GM15510 (cell line): ENCODE data around the gene RINT1.

Experiments used
- POLR2A ChIP-seq: IDR thresholded peaks from 3 replicates; pipeline ENCODE4 v1.6.1; 2011; ENCODE audit warnings: borderline replicate concordance; ENCODE audit not compliant: insufficient read length; ENCODE audit errors: extremely low read depth

RINT1 gene

DNA sequence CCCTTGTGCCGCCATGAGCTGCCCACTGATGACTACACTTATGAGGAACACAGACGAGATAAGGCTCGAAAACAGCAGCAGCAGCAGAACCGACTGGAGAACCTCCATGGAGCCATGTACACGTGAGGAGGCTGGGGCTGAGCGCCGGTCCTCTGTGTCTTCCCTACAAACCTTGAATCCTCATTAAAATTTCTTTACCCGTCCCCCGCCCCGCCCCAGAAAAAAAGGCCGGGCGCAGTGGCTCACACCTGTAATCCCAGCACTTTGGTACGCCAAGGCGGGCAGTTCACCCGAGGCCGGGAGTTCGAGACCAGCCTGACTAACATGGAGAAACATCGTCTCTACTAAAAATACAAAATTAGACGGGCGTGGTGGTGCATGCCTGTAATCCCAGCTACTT, 1.5 kb upstream of the RINT1 start:
- no peak for TF ChIP-seq POLR2A

DNA sequence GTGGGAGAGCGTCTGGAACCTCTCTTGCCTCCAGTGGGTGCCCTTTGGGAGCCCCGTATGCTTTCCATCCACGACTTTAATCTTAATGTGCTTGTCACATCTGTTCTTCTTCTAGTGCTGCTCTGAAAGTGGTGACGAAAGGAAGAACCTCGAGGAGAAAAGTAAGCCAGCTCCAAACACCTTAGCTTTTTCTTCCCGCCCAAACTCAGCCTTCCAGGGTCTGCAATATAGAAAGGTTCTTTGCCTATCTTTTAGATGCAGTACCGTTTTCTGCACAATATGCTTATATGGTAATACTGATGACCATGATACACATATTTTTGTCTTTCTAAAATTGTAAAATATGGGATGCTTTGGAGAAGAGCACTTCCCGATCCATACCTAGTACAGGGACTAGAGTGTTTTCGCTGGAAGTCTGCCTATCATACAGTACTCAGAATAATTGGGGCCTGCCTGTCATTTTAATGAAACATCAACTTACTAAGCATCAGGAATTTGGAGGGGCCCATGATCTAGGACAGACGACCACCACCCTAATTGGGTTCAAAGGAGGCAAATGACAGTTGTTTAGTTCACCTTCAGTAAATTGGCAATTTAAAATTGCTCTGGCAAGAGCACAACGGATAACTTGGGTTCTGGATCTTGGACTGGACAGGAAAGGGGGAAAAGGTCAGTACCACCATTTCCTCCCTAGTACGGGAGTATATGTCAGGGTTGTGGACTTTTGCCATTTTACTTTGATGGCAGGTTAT, 884 bp downstream of the RINT1 start:
- no peak for TF ChIP-seq POLR2A

DNA sequence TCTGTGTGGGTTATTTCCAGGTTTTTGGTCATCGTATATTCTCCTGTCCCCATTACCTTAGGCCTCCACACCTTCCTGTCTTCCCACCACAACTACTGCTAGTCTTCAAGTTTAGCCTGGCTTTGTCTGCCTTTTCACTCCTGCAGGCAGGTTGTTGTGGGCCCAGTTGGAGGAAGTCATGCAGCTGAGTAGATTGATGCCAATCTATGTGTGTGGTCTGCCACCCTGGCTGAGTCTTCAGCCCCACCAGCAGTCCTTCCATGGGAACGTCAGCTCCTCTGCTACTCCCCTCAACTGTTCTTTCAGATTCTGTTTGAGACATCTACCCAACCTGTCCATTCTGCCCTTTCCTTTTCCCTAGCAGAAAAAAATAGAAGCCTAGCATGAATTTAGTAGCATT, 6.3 kb downstream of the RINT1 start:
- no peak for TF ChIP-seq POLR2A

- no peak for TF ChIP-seq POLR2A
Measured at GRCh38 chr7:105559926-105560325, 27.9 kb downstream of the RINT1 start.

GRCh38 chr7:105565190-105565589, 33.2 kb downstream of the RINT1 start:
- TF ChIP-seq POLR2A, result no peak

- no peak for TF ChIP-seq POLR2A
Measured at GRCh38 chr7:105567024-105567423, 35.0 kb downstream of the RINT1 start.

DNA sequence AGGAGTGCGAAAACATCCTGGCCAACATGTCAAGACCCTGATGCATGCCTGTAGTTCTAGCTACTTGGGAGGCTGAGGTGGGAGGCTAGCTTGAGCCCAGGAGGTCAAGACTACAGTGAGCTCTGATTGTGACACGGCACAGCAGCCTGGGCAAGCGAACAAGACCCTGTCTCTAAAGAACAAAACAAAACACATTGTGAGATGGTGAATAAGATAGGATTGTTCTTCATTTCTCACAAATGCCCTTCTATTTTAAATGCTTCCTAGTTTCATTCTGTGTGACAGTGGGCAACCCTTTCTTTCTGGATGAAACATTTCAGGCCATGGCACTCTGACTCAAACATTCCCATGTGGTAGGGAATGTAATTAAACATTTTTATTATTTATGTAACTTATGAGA, 35.8 kb downstream of the RINT1 start:
- no peak for TF ChIP-seq POLR2A

GRCh38 chr7:105571891-105572290, 39.9 kb downstream of the RINT1 start:
- no peak for TF ChIP-seq POLR2A

GRCh38 chr7:105577251-105577650, 45.2 kb downstream of the RINT1 start:
- no peak for TF ChIP-seq POLR2A

DNA sequence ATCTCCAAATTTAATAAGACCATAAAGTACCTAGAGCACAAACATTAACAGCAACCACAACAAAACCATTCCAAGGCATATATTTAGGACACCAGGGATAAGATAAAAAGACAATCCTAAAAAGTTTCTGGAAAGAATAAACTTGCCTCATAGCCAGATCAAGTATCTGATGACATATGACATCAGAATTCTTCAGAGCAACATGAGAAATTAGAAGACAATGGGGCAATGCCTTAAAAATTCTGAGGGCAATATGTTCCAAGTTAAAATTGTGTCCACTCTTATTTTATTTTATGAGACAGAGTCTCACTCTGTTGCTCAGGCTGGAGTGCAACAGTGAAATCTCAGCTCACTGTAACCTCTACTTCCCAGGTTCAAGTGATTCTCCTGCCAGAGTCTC, 46.5 kb downstream of the RINT1 start:
- no peak for TF ChIP-seq POLR2A

- no peak for TF ChIP-seq POLR2A
Measured at GRCh38 chr7:105580022-105580740, 48.2 kb downstream of the RINT1 start.

DNA sequence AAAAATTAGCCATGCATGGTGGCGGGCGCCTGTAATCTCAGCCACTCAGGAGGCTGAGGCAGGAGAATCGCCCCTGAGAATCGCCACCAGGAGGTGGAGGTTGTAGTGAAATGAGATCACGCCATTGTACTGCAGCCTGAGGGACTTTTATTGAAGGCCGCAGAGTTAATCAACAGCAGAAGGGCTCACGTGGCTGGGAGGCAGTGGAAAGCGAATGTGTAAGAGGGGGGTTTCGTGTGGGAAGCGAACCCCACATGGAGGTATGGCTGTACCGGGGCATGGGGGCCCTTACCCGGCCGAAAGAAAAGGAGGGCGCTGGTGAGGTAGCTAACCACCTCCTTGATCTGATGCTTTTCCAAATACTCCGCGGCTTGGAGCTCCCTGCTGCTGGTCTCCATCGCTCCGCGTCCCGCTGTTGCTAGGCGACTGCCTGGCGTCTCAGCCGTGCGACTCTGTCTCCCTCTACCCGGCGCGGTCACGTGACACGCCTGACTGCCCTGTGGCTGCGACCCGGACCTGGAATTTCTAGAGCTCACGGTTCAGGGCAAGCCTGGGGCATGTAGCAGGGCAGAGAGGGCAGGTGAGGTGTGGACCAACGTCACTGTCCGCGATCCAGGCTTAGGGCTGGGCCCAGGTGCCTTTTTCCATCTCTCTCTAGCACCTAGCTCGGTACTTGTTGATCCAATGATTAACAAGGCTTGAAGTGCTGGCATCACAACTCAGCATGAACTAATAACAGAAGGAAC, 49.2 kb downstream of the RINT1 start, which contains the start of gene EFCAB10:
TSS of gene EFCAB10 (minus strand) at position 428 of the 746 bp plus-strand sequence. CDS start at position 398, 30 bp downstream.
- TF ChIP-seq POLR2A, result no peak

DNA sequence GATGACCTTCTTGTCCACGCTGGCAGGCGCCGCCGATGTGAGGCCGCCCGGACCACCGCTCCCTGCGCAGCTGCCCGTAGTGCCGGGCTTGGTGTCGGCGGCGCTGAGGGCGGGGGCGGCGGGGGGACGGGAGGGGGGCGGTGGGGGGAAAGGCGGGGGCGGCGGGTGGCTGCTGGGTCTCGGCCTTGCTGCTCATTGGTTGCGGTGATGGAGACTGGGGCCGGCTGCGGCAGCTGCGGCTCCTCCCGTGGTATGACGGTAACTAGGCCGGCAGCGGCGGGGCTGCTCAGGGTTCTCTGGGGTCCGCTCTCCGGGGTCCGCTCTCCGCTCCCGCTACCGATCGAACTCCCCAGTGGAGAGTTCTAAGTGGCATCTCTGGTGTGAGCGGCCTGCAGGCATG, 51.1 kb downstream of the RINT1 start:
- TF ChIP-seq POLR2A, result no peak

- TF ChIP-seq POLR2A, result no peak
Measured at GRCh38 chr7:105584165-105584564, 52.2 kb downstream of the RINT1 start.

DNA sequence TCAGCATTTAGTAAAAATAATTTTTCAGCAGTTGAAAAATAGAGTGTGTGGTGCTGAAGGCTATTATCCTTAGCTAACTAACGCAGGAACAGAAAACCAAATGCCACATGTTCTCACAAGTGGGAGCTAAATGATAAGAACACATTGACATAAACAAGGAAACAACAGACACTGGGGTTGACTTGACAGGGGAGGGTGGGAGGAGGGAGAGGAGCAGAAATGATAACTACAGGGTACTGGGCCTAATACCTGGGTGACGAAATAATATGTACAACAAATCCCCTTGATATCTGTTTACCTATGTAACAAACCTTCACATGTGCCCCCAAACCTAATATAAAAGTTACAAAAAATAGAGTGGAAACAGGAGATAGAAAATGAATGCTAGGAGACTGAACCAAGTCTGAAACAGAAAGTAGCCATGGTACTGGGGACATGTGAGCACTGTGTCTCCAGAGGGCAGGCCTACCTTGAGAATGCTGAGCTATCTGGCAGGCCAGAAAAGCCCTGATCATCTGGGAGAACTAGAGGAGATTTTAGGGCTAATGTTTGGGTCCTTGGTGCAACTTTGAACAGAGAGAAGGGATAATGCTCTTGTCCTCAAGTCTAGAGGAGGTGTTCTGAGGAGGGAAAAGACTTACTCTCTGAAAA, 54.0 kb downstream of the RINT1 start:
- TF ChIP-seq POLR2A, result no peak

- TF ChIP-seq POLR2A, result no peak
Measured at GRCh38 chr7:105587909-105588635, 56.1 kb downstream of the RINT1 start.
